CD4-positive, alpha-beta memory T cell (primary cell): ENCODE measurements around the gene PXDN. TPM values are rescaled to one million over a fixed set of nuclear protein-coding genes. Genes with fewer than 3 reads are reported as not detected.

ENCODE experiments used
- CTCF ChIA-PET: fragments of 350-600 bp; sonication (Branson Sonifier 250); formaldehyde crosslinking; loops from one replicate; lab custom pipeline; 2021; ENCODE audit warnings: inconsistent platforms; ENCODE audit not compliant: partially characterized antibody; lab: Charles Lee
- POLR2A ChIA-PET: fragments of 350-600 bp; sonication (Branson Sonifier 250); formaldehyde crosslinking; loops from one replicate; lab custom pipeline; 2021; ENCODE audit not compliant: partially characterized antibody; lab: Charles Lee
- DNase-seq, 5 donors: peaks; one replicate each; pipeline versions ENCODE4 v3.0.0 to v3.0.0-alpha.2; 2020 to 2022; ENCODE audit warnings: mixed read lengths in 1 of 5
- H3K27ac ChIP-seq: one replicate; pipeline ENCODE4 v1.7.0; 2013; ENCODE audit warnings: low read depth, low read length
- H3K27me3 ChIP-seq: 2 replicates; pipeline ENCODE4 v1.7.0; 2013; ENCODE audit warnings: mild to moderate bottlenecking, low read length, moderate library complexity; ENCODE audit not compliant: insufficient read depth
- H3K36me3 ChIP-seq: 2 replicates; pipeline ENCODE4 v1.7.0; 2013; ENCODE audit warnings: mild to moderate bottlenecking, low read length, moderate library complexity; ENCODE audit not compliant: insufficient read depth
- H3K4me1 ChIP-seq: 2 replicates; pipeline ENCODE4 v1.7.0; 2013; ENCODE audit warnings: mild to moderate bottlenecking, low read length, moderate library complexity; ENCODE audit not compliant: insufficient read depth
- H3K4me3 ChIP-seq, 2 donors: one replicate each; pipeline ENCODE4 v1.7.0; 2013; ENCODE audit warnings: low read length in 2 of 2, mild to moderate bottlenecking in 1 of 2
- H3K9me3 ChIP-seq, 2 donors: one replicate each; pipeline ENCODE4 v1.7.0; 2013; ENCODE audit warnings: low read length in 2 of 2, control low read depth in 1 of 2; ENCODE audit not compliant: control insufficient read depth in 1 of 2
- H3K27ac Mint-ChIP-seq, 7 donors: one replicate each; pipeline ENCODE4 v1.8.0; 2020 to 2021; ENCODE audit warnings: mixed read lengths in 7 of 7, mild to moderate bottlenecking in 6 of 7, inconsistent platforms in 3 of 7, moderate library complexity in 3 of 7
- H3K27me3 Mint-ChIP-seq, 2 donors: one replicate each; pipeline ENCODE4 v1.8.0; 2020 to 2021; ENCODE audit warnings: mixed read lengths in 2 of 2
- H3K36me3 Mint-ChIP-seq, 2 donors: one replicate each; pipeline ENCODE4 v1.8.0; 2020 to 2021; ENCODE audit warnings: mixed read lengths in 2 of 2, inconsistent platforms in 1 of 2, mild to moderate bottlenecking in 1 of 2
- H3K4me1 Mint-ChIP-seq, 4 donors: one replicate each; pipeline ENCODE4 v1.8.0; 2020 to 2021; ENCODE audit warnings: mixed read lengths in 4 of 4, mild to moderate bottlenecking in 1 of 4
- H3K4me3 Mint-ChIP-seq, 8 donors: one replicate each; pipeline ENCODE4 v1.8.0; 2020 to 2021; ENCODE audit warnings: mixed read lengths in 8 of 8, mild to moderate bottlenecking in 7 of 8, moderate library complexity in 6 of 8, inconsistent platforms in 3 of 8
- H3K9me3 Mint-ChIP-seq, 8 donors: one replicate each; pipeline ENCODE4 v1.8.0; 2020 to 2021; ENCODE audit warnings: mixed read lengths in 8 of 8, mild to moderate bottlenecking in 5 of 8, inconsistent platforms in 3 of 8, moderate library complexity in 1 of 8
- intact Hi-C: fragments of 100-400 bp; cut with micrococcal nuclease; formaldehyde crosslinking; loops from one replicate; pipeline ENCODE4 v1.15.1; 2023
- polyA plus RNA-seq, 2 donors: library from polyadenylated mRNA; unstranded; fragments of 300-500 nt; fragmentation: Illumina TruSeq; gene quantifications; one replicate each; pipeline ENCODE4 v1.2.3, GENCODE V29; 2021
- total RNA-seq, 2 experiments: library from RNA; stranded (reverse); gene quantifications; one replicate each; pipeline ENCODE4 v1.2.3, GENCODE V29; 2021

The PXDN gene
- total and polyA plus RNA-seq, 4 experiments from 2014 or later, result 0.79 TPM; not detected in 3

GRCh38 chr2:1752751-1753150 lies 8.4 kb upstream of the PXDN start:
- CTCF ChIA-PET, result no interaction called here
- intact Hi-C loops, result no loop called here
- no peaks in the 10 kb centered on the region for H3K36me3 ChIP-seq

GRCh38 chr2:1751767-1752725 lies 7.7 kb upstream of the PXDN start:
- peaks cover 5 to 11% of the 10 kb centered on the region in 2 donors for H3K27me3 Mint-ChIP-seq
- peaks cover 0 to 4% (median 1%) of the 10 kb centered on the region in 4 donors for H3K4me1 Mint-ChIP-seq
- ChIA-PET POLR2A (no interaction called here), CTCF (no interaction called here)
- Histone ChIP-seq H3K4me3 (no peak overlapping the region), H3K36me3 (no peaks in the 10 kb centered on the region), H3K4me1 (no peaks in the 10 kb centered on the region), H3K27me3 (no peaks in the 10 kb centered on the region), H3K9me3 (no peaks in the 10 kb centered on the region), H3K27ac (no peak overlapping the region)
- H3K4me3 Mint-ChIP-seq, result no peak overlapping the region
- no peak for DNase-seq
- H3K9me3 Mint-ChIP-seq, result peaks cover 0 to 12% (median 5%) of the 10 kb centered on the region in 8 donors
- intact Hi-C loops, result no loop called here
- H3K36me3 Mint-ChIP-seq, result no peaks in the 10 kb centered on the region
- no peak overlapping the region for H3K27ac Mint-ChIP-seq

More at GRCh38 chr2:1752751-1753150, 8.4 kb upstream of the PXDN start:
- Mint-ChIP-seq H3K27me3 (peaks cover 1 to 10% of the 10 kb centered on the region in 2 donors), H3K4me3 (no peak overlapping the region), H3K36me3 (no peaks in the 10 kb centered on the region), H3K4me1 (peaks cover 0 to 4% (median 1%) of the 10 kb centered on the region in 4 donors), H3K27ac (no peak overlapping the region), H3K9me3 (peaks cover 0 to 12% (median 5%) of the 10 kb centered on the region in 8 donors)
- H3K4me1 ChIP-seq, result no peaks in the 10 kb centered on the region
- no peak for DNase-seq
- no peak overlapping the region for H3K27ac ChIP-seq
- POLR2A ChIA-PET, result no interaction called here
- H3K27me3 ChIP-seq, result no peaks in the 10 kb centered on the region
- no peak overlapping the region for H3K4me3 ChIP-seq
- H3K9me3 ChIP-seq, result no peaks in the 10 kb centered on the region

GRCh38 chr2:1750933-1751766 lies 6.8 kb upstream of the PXDN start:
- Mint-ChIP-seq H3K27me3 (peaks cover 9 to 19% of the 10 kb centered on the region in 2 donors), H3K36me3 (no peaks in the 10 kb centered on the region), H3K4me3 (no peak overlapping the region), H3K27ac (peak overlapping the region in 1 of 7 donors; percentile 42), H3K9me3 (peaks cover 0 to 12% (median 6%) of the 10 kb centered on the region in 8 donors), H3K4me1 (peaks cover 0 to 4% (median 2%) of the 10 kb centered on the region in 4 donors)
- no peaks in the 10 kb centered on the region for H3K9me3 ChIP-seq
- H3K36me3 ChIP-seq, result no peaks in the 10 kb centered on the region
- DNase-seq, result peak in 2 of 5 donors; percentile 7 to 19
- H3K27me3 ChIP-seq, result no peaks in the 10 kb centered on the region
- no peak overlapping the region for H3K27ac ChIP-seq
- ChIA-PET POLR2A (no interaction called here), CTCF (interaction anchor here (1.1 kb wide), 1 partner anchor 9 kb away, joined by 3 read pairs; no protein-coding TSS in a partner anchor)
- intact Hi-C loops, result no loop called here
- H3K4me3 ChIP-seq, result no peak overlapping the region
- H3K4me1 ChIP-seq, result no peaks in the 10 kb centered on the region

- intact Hi-C loops, result no loop called here
- H3K36me3 ChIP-seq, result no peaks in the 10 kb centered on the region
- CTCF ChIA-PET, result interaction anchor here (1.1 kb wide), 1 partner anchor 8 kb away, joined by 3 read pairs; no protein-coding TSS in a partner anchor
- H3K4me1 Mint-ChIP-seq, result peaks cover 0 to 6% (median 3%) of the 10 kb centered on the region in 4 donors
- no peak for DNase-seq
- peak overlapping the region in 1 of 7 donors; percentile 42 for H3K27ac Mint-ChIP-seq
- H3K9me3 Mint-ChIP-seq, result peaks cover 0 to 13% (median 5%) of the 10 kb centered on the region in 8 donors
- no peaks in the 10 kb centered on the region for H3K9me3 ChIP-seq
- H3K36me3 Mint-ChIP-seq, result no peaks in the 10 kb centered on the region
- H3K27me3 Mint-ChIP-seq, result peaks cover 14 to 20% of the 10 kb centered on the region in 2 donors
- POLR2A ChIA-PET, result no interaction called here
- H3K4me3 ChIP-seq, result no peak overlapping the region
- no peaks in the 10 kb centered on the region for H3K27me3 ChIP-seq
- no peak overlapping the region for H3K27ac ChIP-seq
- no peak overlapping the region for H3K4me3 Mint-ChIP-seq
- no peaks in the 10 kb centered on the region for H3K4me1 ChIP-seq
Observed at GRCh38 chr2:1750270-1750932, 6.1 kb upstream of the PXDN start.

GRCh38 chr2:1749489-1750119 lies 5.3 kb upstream of the PXDN start:
- POLR2A ChIA-PET, result no interaction called here
- Histone ChIP-seq H3K9me3 (no peaks in the 10 kb centered on the region), H3K4me1 (no peaks in the 10 kb centered on the region), H3K27me3 (no peaks in the 10 kb centered on the region), H3K36me3 (no peaks in the 10 kb centered on the region), H3K4me3 (no peak overlapping the region), H3K27ac (no peak overlapping the region)
- Mint-ChIP-seq H3K9me3 (peaks cover 0 to 8% (median 1%) of the 10 kb centered on the region in 8 donors), H3K4me1 (peaks cover 4 to 7% (median 5%) of the 10 kb centered on the region in 4 donors), H3K27ac (no peak overlapping the region), H3K36me3 (no peaks in the 10 kb centered on the region), H3K27me3 (peaks cover 18 to 22% of the 10 kb centered on the region in 2 donors), H3K4me3 (no peak overlapping the region)
- DNase-seq, result no peak
- CTCF ChIA-PET, result no interaction called here
- intact Hi-C loops, result no loop called here

- Histone ChIP-seq H3K4me1 (no peaks in the 10 kb centered on the region), H3K36me3 (no peaks in the 10 kb centered on the region), H3K4me3 (no peak overlapping the region), H3K9me3 (no peaks in the 10 kb centered on the region), H3K27ac (no peak overlapping the region), H3K27me3 (no peaks in the 10 kb centered on the region)
- H3K36me3 Mint-ChIP-seq, result no peaks in the 10 kb centered on the region
- no peak overlapping the region for H3K4me3 Mint-ChIP-seq
- ChIA-PET POLR2A (no interaction called here), CTCF (no interaction called here)
- DNase-seq, result no peak
- peaks cover 4 to 7% (median 5%) of the 10 kb centered on the region in 4 donors for H3K4me1 Mint-ChIP-seq
- peaks cover 19 to 22% of the 10 kb centered on the region in 2 donors for H3K27me3 Mint-ChIP-seq
- no peak overlapping the region for H3K27ac Mint-ChIP-seq
- intact Hi-C loops, result no loop called here
- peaks cover 0 to 7% (median 0%) of the 10 kb centered on the region in 8 donors for H3K9me3 Mint-ChIP-seq
Observed at GRCh38 chr2:1748741-1749488, 4.6 kb upstream of the PXDN start.
